Ascending aorta (tissue), 2 donors: ENCODE data around the gene MSX1. TPM values are rescaled to one million over a fixed set of nuclear protein-coding genes. Genes with fewer than 3 reads are reported as not detected.

Source experiments
- DNase-seq, 2 donors: peaks; one replicate each; pipeline ENCODE4 v3.0.0-alpha.2; 2019; ENCODE audit warnings: low spot score in 2 of 2
- H3K27ac ChIP-seq, 2 donors: fragments of 200-600 bp; sonication (generic); one replicate each; pipeline ENCODE4 v1.5.1; 2016 to 2017; ENCODE audit warnings: mild to moderate bottlenecking in 1 of 2
- H3K27me3 ChIP-seq: fragments of 200-600 bp; sonication (generic); one replicate; pipeline ENCODE4 v1.5.1; 2017
- H3K36me3 ChIP-seq, 2 donors: fragments of 200-600 bp; sonication (generic); one replicate each; pipeline ENCODE4 v1.5.1; 2016
- H3K4me1 ChIP-seq, 2 donors: fragments of 200-600 bp; sonication (generic); one replicate each; pipeline ENCODE4 v1.5.1; 2016 to 2017; ENCODE audit warnings: mild to moderate bottlenecking in 1 of 2
- H3K4me3 ChIP-seq, 2 donors: fragments of 200-600 bp; sonication (generic); one replicate each; pipeline ENCODE4 v1.5.1; 2016 to 2017; ENCODE audit warnings: mild to moderate bottlenecking in 1 of 2
- H3K9me3 ChIP-seq, 2 donors: fragments of 200-600 bp; sonication (generic); one replicate each; pipeline ENCODE4 v1.5.1; 2016
- intact Hi-C: fragments of 100-400 bp; cut with DNase I; formaldehyde crosslinking; loops from one replicate; pipeline ENCODE4 v1.15.1; 2023
- total RNA-seq: library from RNA; depleted of rRNA; stranded (reverse); fragments of >200 nt; gene quantifications from one replicate; pipeline ENCODE4 v1.1.0, GENCODE V29; 2016
- TF ChIP-seq, protein P1 (sequence below), 3 experiments: fragments of 200-600 bp in 2 of 3; fragments of 450-650 bp in 1 of 3; sonication (generic) in 2 of 3; IDR thresholded peaks; one replicate each; pipeline ENCODE4 v1.5.1; 2016 to 2019; ENCODE audit warnings: antibody characterized with exemption in 3 of 3, mild to moderate bottlenecking in 1 of 3, moderate library complexity in 1 of 3

MSX1 gene
- total RNA-seq, 1 donor from 2014 or later, result 26.0 TPM

GRCh38 chr4:4824232-4824631, 35.2 kb upstream of the MSX1 start:
- Histone ChIP-seq H3K36me3 (no peaks in the 10 kb centered on the region), H3K4me1 (no peaks in the 10 kb centered on the region), H3K27me3 (no peaks in the 10 kb centered on the region), H3K4me3 (no peak overlapping the region), H3K9me3 (peaks cover 0 to 4% of the 10 kb centered on the region in 2 donors), H3K27ac (no peak overlapping the region)
- TF ChIP-seq, protein P1, sequence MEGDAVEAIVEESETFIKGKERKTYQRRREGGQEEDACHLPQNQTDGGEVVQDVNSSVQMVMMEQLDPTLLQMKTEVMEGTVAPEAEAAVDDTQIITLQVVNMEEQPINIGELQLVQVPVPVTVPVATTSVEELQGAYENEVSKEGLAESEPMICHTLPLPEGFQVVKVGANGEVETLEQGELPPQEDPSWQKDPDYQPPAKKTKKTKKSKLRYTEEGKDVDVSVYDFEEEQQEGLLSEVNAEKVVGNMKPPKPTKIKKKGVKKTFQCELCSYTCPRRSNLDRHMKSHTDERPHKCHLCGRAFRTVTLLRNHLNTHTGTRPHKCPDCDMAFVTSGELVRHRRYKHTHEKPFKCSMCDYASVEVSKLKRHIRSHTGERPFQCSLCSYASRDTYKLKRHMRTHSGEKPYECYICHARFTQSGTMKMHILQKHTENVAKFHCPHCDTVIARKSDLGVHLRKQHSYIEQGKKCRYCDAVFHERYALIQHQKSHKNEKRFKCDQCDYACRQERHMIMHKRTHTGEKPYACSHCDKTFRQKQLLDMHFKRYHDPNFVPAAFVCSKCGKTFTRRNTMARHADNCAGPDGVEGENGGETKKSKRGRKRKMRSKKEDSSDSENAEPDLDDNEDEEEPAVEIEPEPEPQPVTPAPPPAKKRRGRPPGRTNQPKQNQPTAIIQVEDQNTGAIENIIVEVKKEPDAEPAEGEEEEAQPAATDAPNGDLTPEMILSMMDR (IDR thresholded peaks at IDR 0.05), result no peak
- DNase-seq, result no peak
- intact Hi-C loops, result no loop called here

- no peak overlapping the region for H3K27ac ChIP-seq
- no peaks in the 10 kb centered on the region for H3K36me3 ChIP-seq
- H3K27me3 ChIP-seq, result no peaks in the 10 kb centered on the region
- H3K4me3 ChIP-seq, result no peak overlapping the region
- peaks cover 0 to 4% of the 10 kb centered on the region in 2 donors for H3K9me3 ChIP-seq
- intact Hi-C loops, result no loop called here
- DNase-seq, result peak in 1 of 2 donors; percentile 37
- TF ChIP-seq, protein P1 (IDR thresholded peaks at IDR 0.05), result no peak
- H3K4me1 ChIP-seq, result no peaks in the 10 kb centered on the region
These were observed 34.0 kb upstream of the MSX1 start for GRCh38 chr4:4825431-4825830.

DNA sequence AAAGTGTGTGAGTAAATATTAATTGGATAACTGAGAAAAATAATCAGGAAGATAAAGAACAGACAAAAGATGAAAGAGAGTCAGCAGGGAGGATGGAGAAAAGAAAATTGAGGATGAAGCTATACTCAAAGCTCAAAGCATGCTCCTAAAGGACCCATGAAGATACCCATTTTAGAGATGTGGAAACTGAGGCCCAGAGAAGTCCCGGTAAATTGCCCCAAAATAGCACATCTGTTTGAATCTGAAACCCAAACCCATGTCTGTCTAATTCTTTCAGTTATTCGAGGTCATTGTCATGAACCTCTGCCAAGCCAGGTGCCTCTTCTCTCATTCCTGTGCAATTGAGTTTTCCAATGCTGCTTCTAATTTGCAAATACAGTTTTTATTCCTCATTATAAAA, 29.6 kb upstream of the MSX1 start:
- TF ChIP-seq, protein P1 (IDR thresholded peaks at IDR 0.05), result no peak
- intact Hi-C loops, result no loop called here
- peak in 1 of 2 donors; percentile 16 for DNase-seq

GRCh38 chr4:4831266-4831665, 28.2 kb upstream of the MSX1 start:
- TF ChIP-seq, protein P1 (IDR thresholded peaks at IDR 0.05), result no peak
- no peaks in the 10 kb centered on the region for H3K36me3 ChIP-seq
- H3K4me3 ChIP-seq, result no peak overlapping the region
- peak in 1 of 2 donors; percentile 47 for DNase-seq
- no peaks in the 10 kb centered on the region for H3K27me3 ChIP-seq
- H3K27ac ChIP-seq, result no peak overlapping the region
- no peaks in the 10 kb centered on the region for H3K4me1 ChIP-seq
- intact Hi-C loops, result no loop called here
- H3K9me3 ChIP-seq, result no peaks in the 10 kb centered on the region

More for the DNA sequence above, 29.6 kb upstream of the MSX1 start:
- H3K27ac ChIP-seq, result no peak overlapping the region
- no peaks in the 10 kb centered on the region for H3K36me3 ChIP-seq
- no peaks in the 10 kb centered on the region for H3K27me3 ChIP-seq
- H3K4me3 ChIP-seq, result no peak overlapping the region
- no peaks in the 10 kb centered on the region for H3K9me3 ChIP-seq
- no peaks in the 10 kb centered on the region for H3K4me1 ChIP-seq

GRCh38 chr4:4831825-4832224, 27.6 kb upstream of the MSX1 start:
- Histone ChIP-seq H3K27ac (no peak overlapping the region), H3K27me3 (no peaks in the 10 kb centered on the region)
- TF ChIP-seq, protein P1 (IDR thresholded peaks at IDR 0.05), result no peak

GRCh38 chr4:4836044-4836443, 23.4 kb upstream of the MSX1 start:
- Histone ChIP-seq H3K27me3 (no peaks in the 10 kb centered on the region), H3K27ac (no peak overlapping the region), H3K4me3 (no peak overlapping the region), H3K36me3 (no peaks in the 10 kb centered on the region), H3K4me1 (no peaks in the 10 kb centered on the region), H3K9me3 (no peaks in the 10 kb centered on the region)
- intact Hi-C loops, result no loop called here
- DNase-seq, result peak in 1 of 2 donors; percentile 15
- TF ChIP-seq, protein P1 (IDR thresholded peaks at IDR 0.05), result no peak

More at GRCh38 chr4:4831825-4832224, 27.6 kb upstream of the MSX1 start:
- Histone ChIP-seq H3K4me1 (no peaks in the 10 kb centered on the region), H3K36me3 (no peaks in the 10 kb centered on the region), H3K9me3 (no peaks in the 10 kb centered on the region), H3K4me3 (no peak overlapping the region)
- intact Hi-C loops, result no loop called here
- DNase-seq, result peak in 1 of 2 donors; percentile 44
